GM13977 (cell line): Measurements from ENCODE around the gene FAM107A.

ENCODE experiments used
- DNase-seq: peaks from one replicate; pipeline ENCODE4 v3.0.0; 2012; ENCODE audit warnings: low spot score
- in situ Hi-C: fragments of 300-500 bp; cut with MboI; formaldehyde crosslinking; loops from one replicate; pipeline ENCODE4 v1.12.0; 2022; ENCODE audit warnings: low sequenced_read_pairs, low pct_unique_long_range_greater_than_20kb, mixed read lengths, inconsistent platforms; ENCODE audit not compliant: unreplicated experiment
- TF ChIP-seq, protein P1 (sequence below): IDR thresholded peaks from 2 replicates; pipeline ENCODE4 v1.5.1; 2012; ENCODE audit warnings: mild to moderate bottlenecking, control low read depth; ENCODE audit not compliant: insufficient read depth; ENCODE audit errors: extremely low read depth, missing control alignments

The FAM107A gene

DNA sequence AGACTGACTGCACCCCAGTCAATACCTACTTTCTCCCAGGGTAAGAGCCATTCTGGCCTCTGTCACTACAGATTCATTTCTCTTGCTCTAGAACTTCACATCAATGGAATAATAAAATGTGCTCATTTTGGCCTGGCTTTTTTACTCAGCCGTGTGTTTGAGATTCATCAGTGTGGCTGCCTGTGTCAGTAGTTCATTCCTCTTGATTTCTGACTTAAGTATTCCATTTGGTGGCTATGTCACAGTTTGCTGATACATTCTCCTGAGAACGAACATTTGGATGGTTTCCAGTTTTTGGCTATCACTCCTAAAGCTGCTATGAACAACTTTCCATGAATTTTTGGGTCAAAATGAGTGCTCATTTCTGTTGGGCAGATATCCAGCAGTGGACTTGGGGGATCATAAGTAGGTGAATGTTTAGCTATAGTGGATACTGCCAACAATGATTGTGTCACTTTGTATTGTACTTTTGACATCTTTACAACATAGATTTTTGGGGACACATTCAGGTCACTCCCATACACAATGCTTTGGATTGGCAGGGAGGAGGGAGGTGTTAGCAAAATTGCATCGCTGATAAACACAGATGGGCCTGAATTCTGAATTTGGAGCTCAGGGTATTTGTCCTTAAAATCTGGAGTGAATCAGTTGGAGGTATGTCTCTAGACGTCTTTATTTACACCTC is 19.8 kb upstream of the FAM107A start:
- no peak for DNase-seq
- TF ChIP-seq, protein P1, sequence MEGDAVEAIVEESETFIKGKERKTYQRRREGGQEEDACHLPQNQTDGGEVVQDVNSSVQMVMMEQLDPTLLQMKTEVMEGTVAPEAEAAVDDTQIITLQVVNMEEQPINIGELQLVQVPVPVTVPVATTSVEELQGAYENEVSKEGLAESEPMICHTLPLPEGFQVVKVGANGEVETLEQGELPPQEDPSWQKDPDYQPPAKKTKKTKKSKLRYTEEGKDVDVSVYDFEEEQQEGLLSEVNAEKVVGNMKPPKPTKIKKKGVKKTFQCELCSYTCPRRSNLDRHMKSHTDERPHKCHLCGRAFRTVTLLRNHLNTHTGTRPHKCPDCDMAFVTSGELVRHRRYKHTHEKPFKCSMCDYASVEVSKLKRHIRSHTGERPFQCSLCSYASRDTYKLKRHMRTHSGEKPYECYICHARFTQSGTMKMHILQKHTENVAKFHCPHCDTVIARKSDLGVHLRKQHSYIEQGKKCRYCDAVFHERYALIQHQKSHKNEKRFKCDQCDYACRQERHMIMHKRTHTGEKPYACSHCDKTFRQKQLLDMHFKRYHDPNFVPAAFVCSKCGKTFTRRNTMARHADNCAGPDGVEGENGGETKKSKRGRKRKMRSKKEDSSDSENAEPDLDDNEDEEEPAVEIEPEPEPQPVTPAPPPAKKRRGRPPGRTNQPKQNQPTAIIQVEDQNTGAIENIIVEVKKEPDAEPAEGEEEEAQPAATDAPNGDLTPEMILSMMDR, result no peak
- in situ Hi-C loops, result no loop called here

- no peak for DNase-seq
- TF ChIP-seq, protein P1, result no peak
- in situ Hi-C loops, result no loop called here
Observed at GRCh38 chr3:58594117-58594516, 16.9 kb upstream of the FAM107A start.

DNA sequence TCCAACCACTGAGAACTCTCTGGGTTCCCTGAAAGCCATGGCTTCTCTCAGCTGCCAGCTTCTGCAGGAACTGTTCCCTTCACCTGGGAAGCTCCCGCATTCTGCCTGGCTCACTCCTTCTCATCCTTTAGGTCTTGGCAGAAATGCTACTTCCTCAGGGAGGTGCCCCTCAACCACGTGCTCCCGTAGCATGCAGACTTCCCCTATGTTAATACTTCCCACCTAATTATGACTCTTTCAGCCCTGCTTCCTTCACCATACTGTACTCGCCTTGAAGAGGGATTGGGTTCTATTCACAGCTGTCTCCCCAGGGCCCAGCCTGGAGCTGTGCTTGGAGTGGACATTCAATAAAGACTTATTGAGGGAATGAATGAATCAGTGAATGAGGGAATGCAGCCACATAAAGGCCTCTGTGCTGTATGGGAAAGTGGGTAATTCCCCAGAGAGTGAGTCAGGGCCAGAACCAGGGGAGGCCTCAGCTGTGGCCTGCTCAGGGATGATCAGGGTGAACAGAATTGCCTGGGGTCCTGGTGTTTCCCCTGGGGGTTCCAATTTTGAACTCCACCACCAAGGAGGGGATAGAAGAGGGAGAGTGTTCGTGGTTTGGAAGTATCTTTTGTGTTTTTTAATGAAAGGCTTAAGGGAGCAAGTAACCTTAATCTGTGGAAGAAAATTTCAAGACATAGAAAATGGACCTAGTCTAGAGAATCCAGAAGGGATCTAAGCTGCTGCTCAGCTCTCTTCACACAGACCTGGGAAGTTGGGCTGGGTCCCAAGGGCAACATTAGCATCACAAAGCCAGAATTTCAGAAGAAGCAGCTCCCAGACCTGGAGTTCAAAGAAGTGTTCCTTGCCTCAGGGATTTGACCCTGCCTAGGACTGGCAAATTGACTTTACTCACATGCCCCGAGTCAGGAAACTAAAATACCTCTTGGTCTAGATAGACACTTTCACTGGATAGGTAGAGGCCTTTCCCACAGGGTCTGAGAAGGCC is 14.6 kb upstream of the FAM107A start:
- no peak for DNase-seq
- TF ChIP-seq, protein P1, result no peak
- in situ Hi-C loops, result no loop called here

GRCh38 chr3:58588030-58588614 is 10.9 kb upstream of the FAM107A start:
- TF ChIP-seq, protein P1, result no peak
- DNase-seq, result peak; percentile 51
- in situ Hi-C loops, result no loop called here

DNA sequence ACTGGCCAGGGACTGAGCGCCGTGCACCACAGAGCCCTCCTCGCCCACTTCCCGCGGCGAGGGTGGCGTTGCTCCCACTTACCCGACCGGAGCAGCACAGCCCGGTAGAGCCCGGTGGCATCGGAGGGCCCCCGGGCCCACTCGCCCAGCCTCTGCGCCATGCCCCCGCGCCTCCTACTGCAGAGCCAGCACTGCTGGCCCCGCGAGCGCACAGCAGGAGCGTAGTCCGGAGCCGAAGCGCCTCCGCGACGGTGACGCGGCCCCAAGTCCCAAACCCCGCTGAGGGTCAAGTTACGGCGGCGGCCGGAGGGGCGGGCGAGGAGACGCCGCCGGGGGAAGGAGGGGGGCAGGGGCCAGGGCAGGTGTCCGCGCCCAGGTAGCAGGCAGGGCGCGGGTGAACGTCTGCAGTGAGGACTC is 9.6 kb upstream of the FAM107A start:
- TF ChIP-seq, protein P1, result no peak
- DNase-seq, result no peak
- in situ Hi-C loops, result no loop called here

- in situ Hi-C loops, result no loop called here
- peak; percentile 66 for DNase-seq
- TF ChIP-seq, protein P1, result no peak
Observed at GRCh38 chr3:58585994-58586393, 8.8 kb upstream of the FAM107A start.
